Activated T-cell treated with anti-CD3 and anti-CD28 coated beads for 24 hours (primary cell): ENCODE results near the gene SRP54.
A peak's percentile ranks its signal among the peaks of the same experiment; 100 is the strongest.
"Not testable (repeated sequence)": the region's sequence is repeated elsewhere in the genome, so short reads cannot be mapped to it uniquely, and the experiment has no call there.

Experiments
- DNase-seq: peaks from one replicate; pipeline ENCODE4 v3.0.0-alpha.2; 2020; ENCODE audit warnings: low read depth

Gene SRP54

DNA sequence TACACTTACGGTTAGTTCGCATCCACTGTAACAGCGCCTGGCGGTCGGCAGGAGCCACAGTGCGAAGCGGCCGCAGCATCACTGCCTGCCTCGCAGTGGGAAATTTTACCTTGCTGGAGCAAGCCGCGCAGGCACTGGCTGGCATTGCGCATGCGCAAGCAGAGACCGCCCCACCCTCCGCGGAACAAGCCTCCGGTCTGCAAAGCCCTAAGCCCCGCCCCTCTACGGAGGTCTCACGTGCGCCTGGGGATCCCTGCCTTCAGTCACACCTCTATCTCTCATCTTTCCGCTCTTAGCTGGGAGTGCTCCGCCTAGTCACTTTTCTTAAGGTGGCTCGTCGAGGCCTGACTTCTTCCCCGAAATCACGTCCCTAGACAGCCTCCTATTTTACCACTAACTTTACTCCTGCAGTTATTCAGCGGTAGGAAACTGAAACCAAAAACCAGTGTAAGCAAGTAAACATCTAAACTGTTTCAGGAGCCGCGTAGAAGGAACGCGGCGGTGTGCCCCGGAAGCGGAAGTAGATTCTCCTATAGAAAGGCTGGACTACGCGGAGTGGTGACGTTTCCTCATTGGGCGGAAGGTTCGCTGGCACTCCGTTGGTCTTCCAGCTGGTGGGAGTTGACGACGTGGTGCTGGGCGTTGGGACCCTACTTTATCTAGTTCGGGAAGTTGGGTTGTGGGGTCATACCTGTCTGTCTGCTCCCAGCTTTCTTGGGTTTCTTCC, at the start of gene SRP54:
SRP54 (plus strand) TSS at position 572 of the 727 bp plus-strand sequence. CDS start 13,718 bp downstream, outside the sequence.
- DNase-seq, result peak; percentile 100

DNA sequence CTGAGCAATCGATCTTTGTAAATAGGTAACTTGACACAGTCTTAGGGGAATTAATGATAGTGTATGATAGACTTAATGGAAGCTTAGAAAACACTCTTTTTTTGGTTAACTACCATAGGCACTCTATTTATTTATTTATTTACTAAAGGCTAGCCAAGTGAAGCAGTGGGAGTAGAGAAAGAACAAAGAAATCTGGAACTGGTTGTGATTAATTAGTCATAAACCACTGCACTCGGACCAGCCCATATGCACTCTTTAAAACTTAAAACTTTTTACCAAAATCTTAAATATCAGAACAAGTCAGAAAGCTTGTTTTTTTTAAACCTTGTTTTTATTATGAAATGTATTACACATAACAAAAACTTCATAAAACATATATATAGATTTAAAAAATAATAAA, 49.5 kb upstream of the SRP54 start:
- DNase-seq, result no peak

DNA sequence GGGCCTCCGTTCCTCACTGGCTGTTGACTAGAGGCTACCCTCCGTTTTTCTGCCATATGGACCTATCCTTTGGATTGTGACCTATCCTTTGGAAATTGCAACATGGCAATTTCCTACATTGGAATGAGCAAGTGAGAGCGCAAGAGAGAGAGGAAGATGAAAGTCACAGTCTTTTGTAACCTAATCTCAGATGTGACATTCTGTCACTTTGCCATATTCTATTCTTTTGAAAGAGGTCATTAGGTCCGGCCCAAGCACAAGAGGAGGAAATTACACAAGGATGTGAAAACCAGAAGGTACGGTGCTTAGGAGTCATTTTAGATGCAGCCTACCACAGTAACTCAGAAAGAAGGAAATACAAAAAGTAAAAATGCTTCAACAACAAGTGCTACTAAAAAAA, 47.3 kb upstream of the SRP54 start:
- DNase-seq, result no peak

DNA sequence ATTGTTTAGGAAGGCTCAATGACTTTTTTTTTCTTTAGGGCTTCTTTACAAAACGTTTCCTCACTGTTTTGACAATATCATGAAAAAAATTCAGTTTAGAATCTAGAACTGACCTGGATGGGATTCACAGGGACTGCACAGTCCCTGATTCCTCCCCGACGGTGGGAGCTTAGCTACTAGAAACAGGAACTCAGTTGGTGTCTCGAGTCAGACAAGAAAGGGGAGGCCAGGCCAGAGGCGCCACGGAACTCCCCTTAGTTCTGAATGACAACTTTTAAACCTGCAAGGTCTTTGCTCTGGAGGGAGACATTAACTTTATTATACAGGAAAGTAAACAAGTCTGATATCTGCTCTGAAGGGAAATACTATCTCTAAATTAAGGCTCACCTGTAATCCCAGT, 45.4 kb upstream of the SRP54 start:
- no peak for DNase-seq

DNA sequence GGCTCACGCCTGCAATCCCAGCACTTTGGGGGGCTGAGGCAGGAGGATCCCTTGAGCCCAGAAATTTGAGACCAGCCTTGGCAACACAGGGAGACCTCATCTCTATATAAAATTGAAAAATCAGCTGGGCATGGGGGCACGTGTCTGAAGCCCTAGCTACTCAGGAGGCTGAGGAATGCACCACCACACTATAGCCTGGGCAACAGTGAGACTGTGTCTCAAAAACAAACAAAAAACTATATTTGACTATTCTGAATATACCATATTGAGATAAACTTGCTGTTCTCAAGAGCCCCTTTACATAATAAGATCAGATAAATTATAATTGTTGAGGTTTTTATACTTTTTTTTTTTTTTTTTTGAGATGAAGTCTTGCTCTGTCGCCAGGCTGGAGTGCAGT, 44.9 kb upstream of the SRP54 start:
- DNase-seq, result no peak

DNA sequence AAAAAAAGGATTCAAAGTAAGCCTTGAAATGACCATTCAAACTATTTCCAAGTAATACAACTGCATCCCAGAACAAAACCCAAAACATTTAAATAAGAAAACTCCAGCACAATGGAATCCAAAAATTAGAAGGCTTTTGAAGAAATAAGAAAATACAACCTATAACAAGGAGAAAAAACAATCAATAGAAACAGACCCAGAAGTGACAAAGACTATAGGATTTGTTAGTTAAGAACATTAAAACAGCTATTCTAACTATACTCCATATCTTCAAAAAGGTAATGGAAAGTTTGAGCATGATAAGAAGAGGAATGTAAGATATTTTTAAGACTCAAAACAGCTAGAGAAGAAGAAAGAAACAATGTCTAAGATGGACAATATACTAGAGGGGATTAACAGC, 39.3 kb upstream of the SRP54 start:
- DNase-seq, result no peak

DNA sequence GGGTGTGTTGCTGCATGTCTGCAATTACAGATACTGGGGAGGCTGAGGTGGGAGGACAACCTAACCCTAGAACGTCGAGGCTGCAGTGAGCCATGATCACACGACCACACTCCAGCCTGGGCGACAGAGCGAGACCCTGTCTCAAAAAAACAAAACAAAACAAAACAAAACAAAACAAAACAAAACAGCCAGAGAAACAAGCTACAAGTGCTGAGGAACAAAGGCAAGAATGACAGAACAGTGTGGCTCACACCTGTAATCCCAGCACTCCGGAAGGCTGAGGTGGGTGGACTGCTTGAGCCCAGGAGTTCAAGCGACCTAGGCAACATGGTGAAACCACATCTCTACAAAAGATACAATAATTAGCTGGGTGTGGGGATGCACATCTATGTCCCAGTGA, 38.0 kb upstream of the SRP54 start:
- no peak for DNase-seq

DNA sequence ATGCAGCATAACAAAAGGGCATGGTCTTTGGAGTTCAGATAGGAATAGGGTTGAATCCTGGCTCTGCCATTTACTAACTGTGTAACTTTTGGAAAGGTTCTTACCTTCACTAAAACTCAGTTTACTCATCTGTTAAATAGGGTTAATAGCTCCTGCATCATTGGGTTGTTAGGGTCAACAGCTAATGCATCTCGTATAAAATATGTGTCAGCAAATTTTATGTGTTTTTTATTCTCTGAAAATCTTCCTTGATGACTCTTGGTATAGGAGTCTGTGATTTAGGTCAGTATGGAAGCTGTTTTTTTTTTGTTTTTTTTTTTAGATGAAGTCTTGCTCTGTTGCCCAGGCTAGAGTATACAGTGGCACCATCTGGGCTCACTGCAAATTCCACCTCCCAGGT, 36.1 kb upstream of the SRP54 start:
- no peak for DNase-seq

DNA sequence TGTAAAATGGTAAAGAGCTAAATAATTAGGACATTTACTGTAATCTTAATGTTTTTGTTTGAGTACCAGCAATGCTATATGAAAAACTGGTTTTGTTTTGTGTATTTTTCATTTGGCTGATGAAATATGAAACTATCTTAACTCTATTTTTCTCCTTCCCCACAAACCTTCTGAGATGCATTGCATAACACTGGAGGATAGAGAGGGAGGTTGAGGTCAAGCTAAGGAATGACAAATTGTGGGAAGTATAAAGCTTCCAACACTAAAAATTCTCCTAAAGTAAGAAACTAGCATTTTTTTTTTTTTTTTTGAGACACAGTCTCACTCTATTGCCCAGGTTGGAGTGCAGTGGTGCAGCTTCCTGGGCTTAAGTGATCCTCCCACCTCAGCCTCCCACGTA, 31.5 kb upstream of the SRP54 start:
- DNase-seq, result no peak

DNA sequence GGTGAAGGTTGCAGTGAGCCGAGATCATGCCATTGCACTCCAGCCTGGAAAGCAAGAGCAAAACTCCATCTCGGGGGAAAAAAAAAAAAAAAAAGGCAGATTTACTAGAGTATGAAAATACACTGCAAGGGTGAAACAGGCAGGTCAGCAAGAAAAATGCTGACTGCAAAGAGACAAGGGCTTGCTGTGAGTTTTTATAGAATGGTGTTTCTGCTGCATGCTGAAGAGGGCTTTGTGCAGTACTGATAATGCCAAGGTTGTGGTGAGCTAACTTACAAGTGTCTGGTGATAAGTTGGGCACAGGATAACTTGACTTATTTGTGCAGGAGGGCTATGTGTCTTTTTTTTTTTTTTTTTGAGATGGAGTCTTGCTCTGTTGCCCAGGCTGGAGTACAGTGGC, 25.9 kb upstream of the SRP54 start:
- no peak for DNase-seq

DNA sequence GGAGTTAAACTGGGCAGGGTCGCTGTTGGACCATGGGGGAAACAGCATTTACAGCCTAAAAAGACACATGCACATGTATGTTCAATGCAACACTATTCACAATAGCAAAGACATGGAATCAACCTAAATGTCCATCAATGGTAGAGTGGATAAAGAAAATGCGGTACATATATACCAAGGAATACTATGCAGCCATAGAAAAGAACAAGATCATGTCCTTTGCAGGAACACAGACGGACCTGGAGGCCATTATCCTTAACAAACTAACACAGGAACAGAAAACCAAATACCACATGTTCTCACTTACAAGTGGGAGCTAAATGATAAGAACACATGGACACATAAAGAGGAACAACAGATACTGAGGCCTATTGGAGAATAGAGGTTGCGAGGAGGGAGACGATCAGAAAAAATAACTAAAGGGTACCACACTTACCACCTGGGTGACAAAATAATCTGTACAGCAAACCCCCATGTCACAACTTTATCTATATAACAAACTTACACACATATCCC, 25.0 kb upstream of the SRP54 start:
- DNase-seq, result no peak

DNA sequence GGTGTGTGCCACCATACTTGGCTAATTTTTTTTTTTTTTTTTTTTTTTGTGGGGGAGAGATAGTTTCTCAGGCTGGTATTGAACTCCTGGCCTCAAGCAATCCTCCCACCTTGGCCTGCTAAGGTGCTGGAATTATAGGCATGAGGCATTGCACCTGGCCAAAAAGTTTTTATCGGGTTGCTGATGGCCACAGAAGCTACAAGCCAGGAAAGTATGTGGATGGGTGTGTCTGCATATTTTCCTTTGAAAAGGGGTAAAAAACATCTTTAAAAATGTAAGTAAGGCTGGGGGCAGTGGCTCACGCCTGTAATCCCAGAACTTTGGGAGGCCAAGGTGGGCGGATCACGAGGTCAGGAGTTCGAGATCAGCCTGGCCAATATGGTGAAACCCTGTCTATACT, 20.7 kb upstream of the SRP54 start:
- not testable (repeated sequence) for DNase-seq

DNA sequence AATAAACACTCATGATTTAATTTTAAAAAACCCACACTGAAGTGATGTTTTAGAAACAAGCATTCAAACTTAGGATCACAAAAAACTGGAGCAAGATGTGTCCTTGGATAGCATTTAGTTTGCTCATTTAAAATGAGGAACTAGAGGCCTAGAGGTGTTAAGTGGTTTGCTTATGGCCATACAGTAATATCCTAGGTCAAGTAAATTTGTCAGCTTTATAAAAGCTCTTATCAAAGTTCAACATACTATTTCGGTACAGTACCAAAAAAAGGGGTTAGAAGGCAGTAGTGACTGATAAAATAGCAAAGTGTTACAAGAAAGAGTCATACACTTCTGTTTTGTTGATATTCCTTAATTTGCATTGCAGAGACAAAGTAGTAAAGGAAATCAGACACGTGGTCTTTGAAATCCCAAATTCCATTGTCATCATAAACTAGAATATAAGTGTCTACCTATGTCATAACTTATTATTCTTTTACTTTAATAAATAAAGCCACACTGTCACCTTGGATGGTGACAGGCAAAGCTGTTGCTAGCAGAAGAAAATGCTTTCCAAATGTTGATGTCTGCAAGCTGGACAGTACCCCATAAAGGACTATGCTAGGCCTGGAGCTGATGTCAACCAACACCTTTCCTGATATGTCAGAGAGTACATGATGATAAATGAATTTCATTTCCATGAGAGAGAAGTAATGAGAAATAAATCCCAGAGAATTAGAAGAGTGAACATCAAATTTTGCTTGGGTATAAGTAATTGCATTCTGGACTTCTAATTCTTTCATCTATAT, 17.6 kb upstream of the SRP54 start:
- DNase-seq, result no peak

DNA sequence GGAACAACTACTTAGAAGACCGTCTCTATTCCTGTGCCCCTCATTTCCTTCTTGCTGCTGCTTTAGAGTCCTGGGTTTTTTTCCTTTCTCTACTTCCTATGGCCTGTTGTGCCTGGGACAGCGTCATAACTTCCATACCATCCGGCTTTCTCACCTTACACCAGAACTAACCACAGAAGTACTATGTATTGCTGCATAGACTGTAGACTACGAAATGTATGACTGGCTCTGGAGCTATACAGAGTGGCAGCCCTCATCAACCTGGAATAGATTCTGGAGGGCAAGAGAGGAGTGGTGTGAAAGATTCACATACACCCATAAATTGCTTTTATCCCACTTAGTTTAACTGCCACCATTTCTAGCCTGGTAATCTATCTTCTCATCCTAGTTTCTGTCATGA, 16.9 kb upstream of the SRP54 start:
- DNase-seq, result no peak

DNA sequence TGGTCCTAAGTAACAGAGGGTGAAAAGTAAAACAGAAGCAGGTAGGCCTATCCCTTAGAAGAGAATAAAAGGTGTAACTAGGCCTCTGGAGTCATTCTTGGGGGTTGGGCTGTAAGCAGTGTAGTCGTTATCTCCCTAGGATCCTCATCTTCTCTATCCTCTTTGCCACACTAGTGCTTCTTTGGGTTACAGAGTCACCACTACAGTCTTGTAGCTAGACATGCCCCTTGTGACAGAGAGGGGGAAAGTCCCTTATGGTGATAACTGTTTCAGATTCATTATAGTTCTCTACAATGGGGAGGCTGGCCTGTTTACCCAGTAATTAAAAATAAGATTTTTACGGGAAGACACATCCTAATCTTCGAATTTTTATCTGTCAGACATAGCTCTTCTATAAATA, 16.4 kb upstream of the SRP54 start:
- DNase-seq, result no peak

DNA sequence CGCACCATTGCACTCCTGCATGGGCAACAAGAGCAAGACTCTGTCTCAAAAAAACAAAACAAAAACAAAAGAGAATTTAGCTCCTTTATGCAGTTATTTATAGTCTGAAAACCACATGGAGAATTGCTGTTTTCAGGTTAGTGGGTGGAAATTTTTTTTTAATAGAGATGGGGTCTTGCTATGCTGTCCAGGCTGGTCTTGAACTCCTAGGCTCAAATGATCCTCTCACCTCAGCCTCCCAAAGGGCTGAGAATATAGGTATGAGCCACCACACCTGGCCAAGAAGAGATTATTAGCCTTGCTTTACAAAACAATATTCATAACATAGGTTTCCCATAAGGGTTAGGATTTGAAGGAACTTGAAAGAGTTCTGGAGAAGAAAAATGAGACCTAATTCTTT, 12.1 kb upstream of the SRP54 start:
- DNase-seq, result no peak

DNA sequence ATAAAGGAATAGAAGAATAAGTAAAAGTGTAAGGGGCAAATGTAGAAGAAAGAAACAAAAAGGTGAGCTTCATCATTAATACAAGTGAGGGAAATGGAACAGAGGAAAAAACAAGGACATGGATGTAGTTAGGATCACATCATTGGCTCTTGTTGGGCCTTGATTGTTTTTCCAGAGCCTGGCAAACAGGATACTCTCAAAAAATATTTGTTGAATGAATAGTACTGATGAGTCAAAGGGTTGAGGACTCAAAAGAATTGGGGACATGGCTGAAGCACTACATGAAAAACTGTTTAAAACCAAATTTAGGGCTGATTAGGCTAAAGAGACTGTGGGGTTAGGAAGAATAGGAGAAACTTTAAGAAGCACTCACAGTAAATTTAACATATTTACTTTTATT, 11.4 kb upstream of the SRP54 start:
- DNase-seq, result no peak

DNA sequence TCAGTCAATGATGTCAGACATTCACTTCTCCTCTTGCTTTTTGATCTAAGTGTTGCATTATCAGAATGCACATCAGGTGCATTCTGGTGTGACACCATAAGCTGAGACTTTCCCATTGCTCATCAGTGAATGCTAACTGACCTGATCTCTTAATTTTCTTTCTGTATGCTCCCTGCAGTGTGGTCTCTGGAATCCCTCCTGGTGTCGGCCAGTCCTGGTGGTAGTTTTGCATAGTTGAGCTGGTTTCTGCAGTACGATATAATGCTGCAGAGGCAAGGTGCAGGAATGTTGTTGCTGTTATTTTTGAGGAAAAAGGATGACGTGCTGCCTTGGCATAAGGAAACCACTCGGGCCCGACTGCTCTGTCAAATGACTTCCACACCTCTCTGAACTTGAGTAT, 11.0 kb upstream of the SRP54 start:
- DNase-seq, result no peak

DNA sequence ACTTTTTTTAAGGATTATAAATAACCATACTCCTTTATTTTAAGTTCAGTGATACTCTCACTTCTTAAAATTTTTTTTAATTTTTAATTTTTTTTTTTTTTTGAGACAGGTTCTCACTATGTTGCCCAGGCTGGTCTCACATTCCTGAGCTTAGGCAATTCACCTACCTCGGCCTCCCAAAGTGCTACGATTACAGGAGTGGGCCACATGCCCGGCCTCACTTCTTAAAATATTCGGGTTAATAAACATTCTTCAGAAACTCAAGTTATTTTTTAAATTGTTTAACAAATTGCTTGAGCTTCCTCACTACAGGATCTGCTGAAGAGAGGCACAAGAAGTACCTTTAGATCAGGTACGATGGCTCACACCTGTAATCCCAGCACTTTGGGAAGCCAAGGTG, 4.3 kb upstream of the SRP54 start:
- DNase-seq, result no peak

DNA sequence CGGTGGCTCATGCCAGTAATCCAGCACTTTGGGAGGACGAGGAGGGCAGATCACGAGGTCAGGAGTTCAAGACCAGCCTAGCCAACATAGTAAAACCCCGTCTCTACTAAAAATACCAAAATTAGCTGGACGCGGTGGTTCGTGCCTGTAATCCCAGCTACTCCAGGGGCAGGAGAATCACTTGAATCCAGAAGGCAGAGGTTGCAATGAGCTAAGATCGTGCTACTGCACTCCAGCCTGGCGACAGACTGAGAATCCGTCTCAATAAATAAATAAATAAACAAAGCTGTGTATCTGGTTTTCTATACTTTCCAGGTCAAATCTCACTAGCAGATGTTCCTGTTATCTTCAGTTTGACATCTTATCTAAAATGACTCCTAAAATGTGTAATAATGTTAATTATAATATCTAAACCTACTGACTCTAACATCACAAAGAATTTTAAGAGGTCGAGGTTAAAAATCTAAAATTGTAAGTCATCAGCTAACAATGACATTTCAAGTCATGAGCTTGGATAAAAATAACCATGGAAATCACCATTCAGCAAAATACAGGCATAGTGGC, 2.4 kb upstream of the SRP54 start:
- DNase-seq, result no peak

DNA sequence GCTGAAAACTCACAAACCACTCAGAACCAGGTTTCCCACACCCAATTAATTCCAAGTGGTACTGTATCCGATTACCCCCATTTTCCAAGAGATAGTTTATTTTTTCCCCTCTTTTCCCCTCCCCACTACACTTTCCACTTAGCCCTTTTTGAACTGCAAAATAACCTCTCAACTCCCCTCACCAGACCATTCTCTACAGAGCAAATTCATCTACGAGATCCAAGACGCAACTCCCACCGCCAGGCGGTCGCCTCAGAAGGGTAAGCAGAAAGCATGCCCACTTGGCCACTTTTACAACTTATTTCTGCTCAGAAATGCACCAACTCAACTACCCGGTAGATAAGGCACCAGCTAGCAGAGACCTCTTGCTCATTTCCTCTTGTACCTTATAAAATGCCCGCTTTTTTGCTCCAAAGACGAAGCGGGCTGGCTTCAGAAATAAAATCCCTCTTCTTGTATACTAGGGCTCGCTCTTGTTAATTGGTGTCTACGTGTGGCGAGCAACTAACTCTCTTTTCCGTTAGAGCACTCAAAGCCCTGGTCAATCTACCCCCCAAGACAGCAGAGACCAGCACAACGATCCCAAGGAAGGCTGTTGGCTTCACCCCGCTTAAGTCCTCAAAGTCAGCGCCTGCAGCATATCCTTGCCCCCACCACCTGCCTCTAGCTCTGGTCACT, 910 bp upstream of the SRP54 start:
- DNase-seq, result peak; percentile 22

DNA sequence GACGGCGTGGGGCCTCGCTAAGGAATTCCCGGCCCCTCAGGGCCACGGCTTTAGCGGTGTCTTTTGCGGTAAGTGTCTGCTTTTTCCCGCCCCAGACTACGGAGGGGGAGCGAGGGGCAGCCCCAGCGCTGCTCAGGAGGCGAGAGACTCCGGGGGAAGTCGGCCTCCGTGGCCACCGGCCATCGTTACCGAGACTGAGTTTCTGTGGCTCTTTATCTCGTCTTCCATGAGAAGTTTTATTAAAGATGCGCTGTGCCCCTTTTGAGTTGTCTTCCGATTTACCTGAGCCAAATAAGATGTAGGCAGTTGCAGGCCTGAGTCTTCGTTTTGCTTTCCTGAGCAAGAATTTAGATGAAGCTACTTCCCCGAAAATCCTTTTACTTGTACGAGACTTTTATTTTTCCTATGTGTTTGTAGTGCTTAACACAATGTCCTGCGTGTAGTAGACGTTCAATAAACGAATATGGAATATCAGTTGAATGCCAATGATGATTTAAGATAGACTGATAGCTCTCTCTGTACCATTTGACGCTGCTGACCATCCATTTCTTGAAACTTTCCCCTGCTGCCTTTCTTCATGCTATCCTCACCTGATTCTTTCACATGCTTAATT, 462 bp downstream of the SRP54 start:
- DNase-seq, result no peak
